SK-N-SH (cell line): ENCODE results near the gene MAGI2.

Source experiments
- RAD21 ChIP-seq: IDR thresholded peaks from 2 replicates; pipeline ENCODE4 v1.6.1; 2012; ENCODE audit warnings: mild to moderate bottlenecking, low read length
- RCOR1 ChIP-seq: fragments of 150-350 bp; IDR thresholded peaks from 2 replicates; pipeline ENCODE4 v1.6.1; 2017; ENCODE audit warnings: antibody characterized with exemption, low read length
- TEAD4 ChIP-seq: IDR thresholded peaks from 2 replicates; pipeline ENCODE4 v1.4.0; 2012; ENCODE audit warnings: mild to moderate bottlenecking, borderline replicate concordance; ENCODE audit not compliant: insufficient read depth
- TF ChIP-seq, protein P1 (sequence below): fragments of 200-600 bp; sonication (generic); IDR thresholded peaks from 2 replicates; pipeline ENCODE4 v1.6.1; 2017; ENCODE audit warnings: antibody characterized with exemption, mild to moderate bottlenecking, moderate library complexity

DNA sequence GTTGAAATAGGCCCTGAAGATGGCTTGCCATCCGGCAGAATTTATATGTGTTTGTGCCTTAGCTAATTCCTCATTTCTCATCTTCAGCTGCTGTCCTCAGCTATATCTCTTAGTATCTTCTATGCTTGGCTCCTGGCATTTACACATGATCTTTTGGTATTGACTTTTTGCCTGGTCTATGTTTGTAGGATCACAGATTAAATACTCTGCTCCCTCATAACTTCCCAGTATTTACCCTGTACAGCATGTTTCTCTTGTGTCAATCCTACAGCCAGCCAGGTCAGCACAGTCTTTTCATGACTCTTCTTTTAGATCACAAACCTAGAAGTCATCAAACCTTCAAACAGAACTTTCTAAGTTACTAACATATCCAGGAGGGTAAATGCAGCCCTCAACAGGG lies 743.8 kb downstream of the MAGI2 start:
- TF ChIP-seq RAD21 = no peak
- no peak for TF ChIP-seq RCOR1
- TF ChIP-seq, protein P1, sequence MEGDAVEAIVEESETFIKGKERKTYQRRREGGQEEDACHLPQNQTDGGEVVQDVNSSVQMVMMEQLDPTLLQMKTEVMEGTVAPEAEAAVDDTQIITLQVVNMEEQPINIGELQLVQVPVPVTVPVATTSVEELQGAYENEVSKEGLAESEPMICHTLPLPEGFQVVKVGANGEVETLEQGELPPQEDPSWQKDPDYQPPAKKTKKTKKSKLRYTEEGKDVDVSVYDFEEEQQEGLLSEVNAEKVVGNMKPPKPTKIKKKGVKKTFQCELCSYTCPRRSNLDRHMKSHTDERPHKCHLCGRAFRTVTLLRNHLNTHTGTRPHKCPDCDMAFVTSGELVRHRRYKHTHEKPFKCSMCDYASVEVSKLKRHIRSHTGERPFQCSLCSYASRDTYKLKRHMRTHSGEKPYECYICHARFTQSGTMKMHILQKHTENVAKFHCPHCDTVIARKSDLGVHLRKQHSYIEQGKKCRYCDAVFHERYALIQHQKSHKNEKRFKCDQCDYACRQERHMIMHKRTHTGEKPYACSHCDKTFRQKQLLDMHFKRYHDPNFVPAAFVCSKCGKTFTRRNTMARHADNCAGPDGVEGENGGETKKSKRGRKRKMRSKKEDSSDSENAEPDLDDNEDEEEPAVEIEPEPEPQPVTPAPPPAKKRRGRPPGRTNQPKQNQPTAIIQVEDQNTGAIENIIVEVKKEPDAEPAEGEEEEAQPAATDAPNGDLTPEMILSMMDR = no peak
- TF ChIP-seq TEAD4 = no peak
